Peyer's patch (tissue), 4 donors: Measurements from ENCODE around the gene THBD.

ENCODE experiments used
- POLR2A ChIP-seq, 2 donors: fragments of 450-650 bp; IDR thresholded peaks; one replicate each; pipeline ENCODE4 v1.5.1; 2017; ENCODE audit warnings: antibody characterized with exemption in 2 of 2, mild to moderate bottlenecking in 2 of 2, moderate library complexity in 2 of 2
- TF ChIP-seq, protein P1 (sequence below), 6 experiments: fragments of 450-650 bp in 4 of 6; fragments of 200-600 bp in 2 of 6; sonication (generic) in 1 of 6; IDR thresholded peaks; one replicate each; pipeline ENCODE4 v1.5.1; 2017 to 2019; ENCODE audit warnings: antibody characterized with exemption in 6 of 6, mild to moderate bottlenecking in 3 of 6, moderate library complexity in 1 of 6

DNA sequence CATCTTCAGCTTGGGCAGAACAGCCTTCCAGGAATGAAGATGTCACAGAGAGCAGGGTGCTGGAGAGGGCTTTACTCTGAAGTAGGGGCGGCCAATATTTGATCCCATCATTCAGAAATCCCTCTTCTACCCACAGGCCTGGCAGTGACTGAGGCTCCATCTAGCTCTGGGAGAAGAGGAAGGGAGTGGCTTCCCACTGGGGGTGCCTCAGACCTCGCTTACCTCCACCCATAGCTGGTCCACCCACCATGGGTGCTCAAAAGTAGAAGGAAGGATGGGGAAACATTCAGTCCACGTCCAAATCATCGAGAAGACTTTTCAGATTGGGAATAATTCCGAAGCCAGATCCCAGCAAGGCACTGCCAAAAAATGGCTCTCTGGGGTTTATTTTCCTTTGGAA lies 11.8 kb upstream of the THBD start:
- TF ChIP-seq, protein P1, sequence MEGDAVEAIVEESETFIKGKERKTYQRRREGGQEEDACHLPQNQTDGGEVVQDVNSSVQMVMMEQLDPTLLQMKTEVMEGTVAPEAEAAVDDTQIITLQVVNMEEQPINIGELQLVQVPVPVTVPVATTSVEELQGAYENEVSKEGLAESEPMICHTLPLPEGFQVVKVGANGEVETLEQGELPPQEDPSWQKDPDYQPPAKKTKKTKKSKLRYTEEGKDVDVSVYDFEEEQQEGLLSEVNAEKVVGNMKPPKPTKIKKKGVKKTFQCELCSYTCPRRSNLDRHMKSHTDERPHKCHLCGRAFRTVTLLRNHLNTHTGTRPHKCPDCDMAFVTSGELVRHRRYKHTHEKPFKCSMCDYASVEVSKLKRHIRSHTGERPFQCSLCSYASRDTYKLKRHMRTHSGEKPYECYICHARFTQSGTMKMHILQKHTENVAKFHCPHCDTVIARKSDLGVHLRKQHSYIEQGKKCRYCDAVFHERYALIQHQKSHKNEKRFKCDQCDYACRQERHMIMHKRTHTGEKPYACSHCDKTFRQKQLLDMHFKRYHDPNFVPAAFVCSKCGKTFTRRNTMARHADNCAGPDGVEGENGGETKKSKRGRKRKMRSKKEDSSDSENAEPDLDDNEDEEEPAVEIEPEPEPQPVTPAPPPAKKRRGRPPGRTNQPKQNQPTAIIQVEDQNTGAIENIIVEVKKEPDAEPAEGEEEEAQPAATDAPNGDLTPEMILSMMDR (IDR thresholded peaks at IDR 0.05), result no peak
- no peak for TF ChIP-seq POLR2A (IDR thresholded peaks at IDR 0.05)
